NCI-H82 (cell line): Measurements from ENCODE around the gene AGO4.
"Not testable (repeated sequence)": the region's sequence is repeated elsewhere in the genome, so short reads cannot be mapped to it uniquely, and the experiment has no call there.

ENCODE experiments used
- DNase-seq: peaks from one replicate; lab custom pipeline; 2025; lab: John Stamatoyannopoulos, UW

Gene AGO4

DNA sequence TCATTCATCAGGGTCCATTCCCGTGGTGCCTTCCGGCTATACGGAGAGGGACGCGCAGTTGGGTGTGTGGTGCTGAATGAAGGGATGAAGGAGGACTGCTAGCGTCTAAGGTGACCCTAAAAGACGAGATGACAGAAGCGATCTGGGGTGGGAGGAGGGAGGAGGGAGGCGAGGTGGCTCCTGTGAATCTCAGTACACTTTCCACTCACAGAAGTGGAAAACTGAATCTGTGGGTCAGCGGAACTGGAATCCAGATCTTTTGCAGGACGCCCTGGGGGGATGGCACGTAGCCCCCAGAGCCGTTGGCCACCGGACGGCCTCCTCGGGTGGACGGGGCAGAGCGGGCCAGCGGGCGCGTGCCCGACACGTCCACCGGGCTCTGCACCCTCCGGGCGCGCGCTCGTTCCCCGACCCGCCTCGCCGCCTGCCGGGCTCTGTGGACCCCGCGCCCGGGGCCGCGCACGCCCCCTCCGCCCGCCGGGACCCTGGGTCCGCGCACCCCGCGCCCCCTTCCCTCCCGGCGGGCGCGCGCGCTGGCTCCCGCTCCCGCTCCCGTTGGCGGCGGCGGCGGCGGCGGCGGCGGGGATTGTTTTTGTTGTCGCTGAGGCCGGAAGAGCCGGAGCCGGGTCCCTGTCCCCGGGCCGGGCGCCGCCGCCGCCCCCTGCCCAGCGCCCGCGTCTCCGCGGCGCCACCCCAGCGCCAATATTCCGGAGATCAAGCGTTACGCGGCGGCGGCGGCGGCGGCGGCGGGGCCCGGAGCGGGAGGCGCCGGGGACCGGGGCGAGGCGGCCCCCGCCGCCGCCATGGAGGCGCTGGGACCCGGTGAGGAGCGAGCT, at the start of gene AGO4:
Gene AGO4, plus strand, starts transcription at position 403 of the 836 bp plus-strand sequence. Its CDS starts 401 bp downstream, at position 804.
- DNase-seq, result peak; percentile 71

DNA sequence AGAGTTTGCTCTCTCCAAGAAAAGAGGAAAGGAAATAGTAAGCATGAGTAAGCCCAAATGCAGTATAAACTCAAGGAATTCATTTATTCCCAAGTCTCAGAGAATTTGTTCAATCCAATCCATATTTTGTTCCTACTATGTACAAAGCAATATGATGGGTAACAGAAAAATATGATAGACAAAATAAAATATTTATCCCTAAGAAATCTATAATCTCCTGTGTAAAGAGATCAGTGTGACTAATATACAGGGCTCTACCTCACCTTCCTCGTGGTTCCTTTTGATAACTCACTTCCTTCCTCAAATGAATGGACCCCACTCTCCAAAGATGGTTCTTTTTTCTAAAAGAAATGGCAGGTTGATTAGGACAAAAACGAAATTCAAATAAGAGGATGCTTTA, 45.7 kb upstream of the AGO4 start:
- no peak for DNase-seq

DNA sequence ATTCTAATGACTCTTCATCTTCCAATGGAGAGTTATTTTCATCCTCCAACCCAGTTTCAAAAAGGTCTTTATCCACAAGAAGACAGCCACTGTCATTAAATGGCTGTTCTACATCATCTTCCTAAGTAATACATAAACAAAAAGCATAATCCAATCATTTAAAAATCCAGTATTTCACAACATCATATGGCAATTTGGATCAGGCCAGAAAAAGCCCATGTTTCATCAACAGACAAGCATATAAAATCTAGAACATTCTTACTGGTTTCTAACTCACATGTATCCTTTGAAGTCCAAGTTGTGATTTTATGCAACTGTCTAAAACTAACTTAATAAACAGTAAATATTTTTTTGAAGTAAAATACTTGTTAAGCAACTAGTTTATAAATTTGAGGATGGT, 44.6 kb upstream of the AGO4 start:
- DNase-seq, result no peak

DNA sequence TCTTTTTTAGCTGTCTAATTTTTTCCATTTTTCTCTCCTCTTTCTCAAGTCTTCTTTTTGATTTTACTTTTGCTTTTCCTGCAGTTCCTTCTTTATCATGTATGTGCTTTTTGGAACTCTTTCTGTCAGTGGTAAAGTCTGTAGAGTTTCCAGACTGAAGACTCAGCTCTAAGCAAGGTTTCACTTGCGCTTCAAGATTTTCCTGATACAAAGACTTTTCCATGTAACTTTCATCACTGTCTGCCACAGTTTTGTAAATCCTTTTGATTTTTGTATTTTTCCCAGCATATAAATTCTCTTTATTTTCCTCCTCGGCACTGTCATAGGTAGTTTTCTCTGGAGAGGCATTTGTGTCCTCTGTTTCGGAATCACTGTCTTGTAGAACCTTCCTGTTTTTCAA, 43.5 kb upstream of the AGO4 start:
- DNase-seq, result no peak

DNA sequence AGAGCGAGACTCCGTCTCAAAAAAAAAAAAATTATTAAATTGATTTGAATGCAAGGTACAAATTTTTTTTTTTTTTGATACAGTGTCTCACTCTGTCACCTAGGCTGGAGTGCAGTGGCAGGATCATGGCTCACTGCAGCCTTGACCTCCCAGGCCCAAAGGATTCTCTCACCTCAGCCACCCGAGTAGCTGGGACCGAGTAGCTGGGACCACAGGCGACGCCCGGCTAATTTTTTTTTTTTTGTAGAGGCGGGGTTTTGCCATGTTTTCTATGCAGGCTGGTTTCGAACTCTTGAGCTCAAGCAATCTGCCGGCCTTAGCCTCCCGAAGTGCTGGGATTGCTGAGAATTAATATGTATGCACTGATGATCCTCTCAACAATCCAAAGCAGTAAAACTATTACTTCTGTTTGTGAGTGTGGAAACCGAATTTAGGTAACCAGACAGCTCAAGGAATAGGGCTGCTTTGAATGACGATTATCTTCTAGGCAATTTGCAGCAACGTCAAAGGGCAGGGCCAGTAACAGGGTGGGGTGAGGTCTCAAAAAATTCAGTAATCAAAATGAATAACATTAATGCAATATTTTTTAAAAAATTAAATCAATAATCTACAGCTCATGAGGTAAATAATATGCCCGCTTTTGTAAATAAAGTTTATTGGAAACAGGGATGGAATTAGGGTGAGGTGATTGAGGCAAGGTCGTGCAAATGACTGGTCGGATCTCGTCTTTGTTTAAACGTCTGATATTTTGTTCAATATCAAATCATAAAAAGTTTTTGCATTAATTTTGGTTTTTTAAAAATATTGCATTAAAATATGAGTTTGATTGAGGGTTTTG, 39.2 kb upstream of the AGO4 start:
- DNase-seq, result peak; percentile 26

DNA sequence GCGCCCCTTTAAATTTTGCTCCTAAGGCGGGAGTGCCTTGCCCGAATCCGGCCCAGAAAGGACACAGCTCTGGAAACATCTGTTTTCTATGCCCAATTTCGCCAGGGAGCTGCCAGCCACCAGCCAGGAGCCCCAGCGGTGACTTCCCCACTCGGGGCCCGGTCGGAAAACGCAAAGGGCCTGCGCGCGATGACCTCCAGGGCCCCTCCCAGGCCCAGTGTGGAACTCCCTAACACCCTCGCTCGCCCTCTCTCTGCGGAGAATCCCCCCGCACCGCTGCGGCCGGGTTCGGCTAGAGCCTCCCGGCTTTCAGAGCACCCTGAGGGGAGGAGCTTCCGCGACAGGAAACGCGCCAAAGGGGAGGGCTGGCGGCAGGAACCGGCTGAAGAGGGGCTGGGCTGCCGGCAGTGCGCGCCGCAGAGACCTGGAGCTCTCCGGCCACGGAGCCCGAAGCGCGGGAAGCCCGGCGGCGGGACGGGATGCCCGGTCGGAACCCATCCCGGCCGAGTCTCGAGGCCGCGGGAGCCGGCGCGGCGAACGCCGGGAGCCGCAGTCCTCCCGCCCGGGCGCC, 38.5 kb upstream of the AGO4 start:
- peak; percentile 97 for DNase-seq

DNA sequence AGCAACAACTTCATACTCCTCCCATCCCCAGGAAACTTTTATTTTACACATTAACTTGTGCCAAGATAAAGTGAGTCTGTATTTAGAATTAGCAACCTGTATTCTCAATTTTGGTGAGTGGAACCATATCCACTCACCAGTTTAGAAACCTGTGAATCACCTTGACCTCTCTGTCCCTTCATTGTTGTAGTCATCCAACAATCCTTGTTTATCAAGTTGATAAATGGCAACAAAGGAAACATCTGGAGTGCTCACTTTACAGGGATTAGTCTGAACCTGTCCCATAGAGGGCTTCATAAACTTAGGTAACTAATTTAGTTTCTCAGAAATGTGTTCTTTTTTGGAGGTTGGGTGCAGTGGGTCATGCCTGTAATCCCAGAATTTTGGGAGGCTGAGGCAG, 34.1 kb upstream of the AGO4 start:
- no peak for DNase-seq

DNA sequence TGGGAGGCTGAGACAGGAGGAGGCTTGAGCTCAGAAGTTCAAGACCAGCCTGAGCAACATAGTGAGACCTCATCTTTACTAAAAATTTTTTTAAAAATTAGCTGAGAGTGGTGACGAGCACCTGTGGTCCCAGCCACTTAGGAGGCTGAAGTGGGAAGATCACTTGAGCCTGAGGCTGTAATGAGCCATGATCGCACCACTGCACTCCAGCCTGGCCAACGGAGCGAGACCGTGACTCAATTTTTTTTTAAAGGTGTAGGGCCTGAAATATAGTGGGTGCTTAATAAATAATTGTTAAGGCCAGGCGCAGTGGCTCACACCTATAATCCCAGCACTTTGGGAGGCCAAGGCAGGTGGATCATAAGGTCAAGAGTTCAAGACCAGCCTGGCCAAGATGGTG, 31.6 kb upstream of the AGO4 start:
- DNase-seq, result not testable (repeated sequence)

DNA sequence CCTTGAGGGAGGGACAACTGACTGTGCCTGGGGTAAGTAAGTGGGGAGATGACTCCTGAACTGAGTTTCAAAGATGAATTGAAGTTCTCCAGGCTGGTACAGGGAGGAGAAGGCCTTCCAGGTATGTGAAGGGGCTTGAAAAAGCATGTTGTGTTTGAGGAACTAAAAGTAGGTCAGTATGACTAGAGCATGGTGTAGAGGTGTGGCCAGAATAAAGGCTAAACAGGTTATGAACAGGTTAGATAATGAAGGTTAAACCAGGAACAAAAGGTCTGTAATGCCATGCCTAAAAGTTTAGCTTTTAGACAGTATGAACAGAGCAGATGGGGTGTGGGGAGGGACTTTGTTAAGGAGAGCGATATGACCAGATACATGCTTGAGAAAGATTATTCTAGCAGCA, 30.7 kb upstream of the AGO4 start:
- no peak for DNase-seq

DNA sequence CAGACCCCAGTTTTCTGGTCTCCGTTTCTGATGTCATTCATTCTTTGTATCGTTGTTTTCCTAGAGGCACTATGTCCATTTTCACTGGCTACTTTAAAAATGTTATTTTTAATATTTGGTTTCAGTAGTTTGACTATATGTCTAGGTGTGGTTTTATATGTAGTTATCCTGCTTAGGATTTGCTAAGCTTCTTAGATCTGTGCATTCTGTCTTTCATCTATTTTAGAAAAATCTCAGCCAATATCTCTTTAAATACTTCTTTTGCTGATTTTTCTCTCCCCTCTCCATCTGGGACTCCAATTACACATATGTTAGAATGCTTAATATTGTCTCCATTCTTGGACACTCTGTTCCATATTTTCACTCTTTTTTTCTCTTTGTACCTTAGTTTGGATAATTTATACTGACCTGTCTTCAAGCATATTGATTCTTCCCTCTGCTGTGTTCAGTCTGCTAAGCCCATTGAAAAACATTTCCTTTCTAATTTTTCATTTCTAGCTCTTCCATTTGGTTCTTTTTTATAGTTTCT, 24.7 kb upstream of the AGO4 start:
- DNase-seq, result no peak

DNA sequence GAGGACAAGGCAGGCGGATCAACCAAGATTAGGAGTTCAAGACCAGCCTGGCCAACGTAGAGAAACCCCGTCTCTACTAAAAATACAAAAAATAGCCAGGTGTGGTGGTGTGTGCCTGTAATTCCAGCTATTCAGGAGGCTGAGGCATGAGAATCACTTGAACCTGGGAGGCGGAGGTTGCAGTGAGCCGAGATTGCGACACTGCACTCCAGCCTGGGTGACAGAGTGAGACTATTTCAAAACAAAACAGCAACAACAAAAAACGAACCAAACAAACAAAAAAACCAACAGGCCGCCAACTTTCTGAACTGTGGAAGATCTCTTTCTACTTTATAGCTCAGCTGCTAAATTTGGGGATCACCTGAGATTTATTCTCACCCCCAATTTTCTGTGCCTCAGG, 23.5 kb upstream of the AGO4 start:
- DNase-seq, result not testable (repeated sequence)

DNA sequence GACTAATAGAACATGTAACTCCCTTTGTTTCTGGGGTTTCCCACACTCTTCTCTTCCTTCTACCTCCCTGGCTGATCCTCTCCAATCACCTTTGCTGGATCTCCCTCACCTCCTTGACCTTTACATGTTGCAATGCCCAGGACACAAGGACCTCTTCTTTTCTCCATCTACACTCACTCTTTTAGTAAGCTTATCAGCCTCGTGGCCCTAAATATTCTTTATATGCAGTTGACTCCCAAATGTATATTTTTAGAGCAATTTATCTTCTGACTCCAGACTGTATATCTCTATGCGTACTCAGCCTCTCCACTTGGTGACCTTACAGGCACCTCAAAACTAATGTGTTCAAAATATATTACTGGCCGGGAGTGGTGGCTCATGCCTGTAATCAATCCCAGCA, 19.7 kb upstream of the AGO4 start:
- DNase-seq, result no peak

DNA sequence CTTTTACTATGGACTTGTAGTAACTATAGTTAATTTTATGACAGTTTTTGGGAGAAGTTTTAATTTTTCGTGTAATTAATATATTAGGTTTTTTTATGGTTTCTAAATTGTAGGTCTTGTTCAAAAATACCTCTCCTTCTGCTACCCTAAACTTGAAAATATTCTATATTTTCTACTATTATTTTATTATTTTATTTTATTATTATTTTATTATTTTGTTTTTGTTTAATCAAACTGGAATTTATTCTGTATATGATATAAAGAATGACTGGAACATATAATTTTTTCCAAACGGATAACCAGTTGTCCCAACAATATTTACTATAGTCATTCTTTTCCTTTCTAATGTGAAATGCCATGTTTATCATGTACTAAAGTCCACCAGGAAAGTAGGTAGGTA, 17.1 kb upstream of the AGO4 start:
- no peak for DNase-seq

DNA sequence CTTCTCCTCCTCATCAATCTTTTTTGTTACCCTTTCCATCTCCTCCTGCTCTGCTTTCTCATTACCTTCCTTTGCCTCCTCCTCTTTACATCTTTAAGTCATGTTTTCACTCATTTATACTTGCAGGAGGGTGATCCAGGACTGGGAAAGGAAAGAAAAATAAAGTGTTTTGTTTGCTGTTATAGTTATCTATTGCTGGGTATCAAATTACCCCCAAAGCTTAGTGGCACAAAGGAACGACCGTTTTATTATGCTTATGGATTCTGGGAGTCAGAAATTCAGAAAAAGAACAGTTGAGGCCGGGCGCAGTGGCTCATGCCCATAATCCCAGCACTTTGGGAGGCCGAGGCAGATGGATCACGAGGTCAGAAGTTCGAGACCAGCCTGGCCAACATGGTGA, 12.5 kb upstream of the AGO4 start:
- no peak for DNase-seq

DNA sequence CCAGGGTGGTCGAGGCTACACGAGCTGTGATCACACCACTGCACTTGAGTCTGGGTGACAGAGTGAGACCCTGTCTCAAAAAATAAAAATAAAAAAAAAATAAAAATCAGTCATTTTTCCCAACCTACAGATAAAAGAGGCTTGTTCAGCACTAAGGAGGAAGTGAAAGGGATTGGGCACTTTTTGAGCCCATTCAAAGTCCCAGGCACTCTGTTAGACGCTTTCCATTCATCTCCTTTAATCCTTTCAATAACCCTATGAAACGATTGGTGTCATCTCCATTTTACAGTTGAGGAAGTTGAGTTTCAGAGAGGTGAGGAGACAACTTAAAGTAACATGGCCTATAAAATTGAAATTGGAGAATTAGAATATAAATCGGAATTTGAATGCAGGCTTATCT, 10.4 kb upstream of the AGO4 start:
- no peak for DNase-seq

DNA sequence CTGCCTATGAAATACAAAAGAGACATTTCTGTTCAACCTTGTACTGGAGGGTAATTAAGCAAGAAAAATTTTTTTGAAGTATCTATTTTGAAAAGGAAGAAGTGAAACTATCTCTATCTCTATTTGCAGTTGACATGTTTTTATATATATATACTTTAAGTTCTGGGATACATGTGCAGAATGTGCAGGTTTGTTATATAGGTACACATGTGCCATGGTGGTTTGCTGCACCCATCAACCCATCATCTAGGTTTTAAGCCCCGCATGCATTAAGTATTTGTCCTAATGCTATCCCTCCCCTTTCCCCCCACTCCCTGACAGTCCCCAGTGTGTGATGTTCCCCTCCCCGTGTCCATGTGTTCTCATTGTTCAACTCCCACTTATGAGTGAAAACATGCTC, 9.8 kb upstream of the AGO4 start:
- DNase-seq, result not testable (repeated sequence)

DNA sequence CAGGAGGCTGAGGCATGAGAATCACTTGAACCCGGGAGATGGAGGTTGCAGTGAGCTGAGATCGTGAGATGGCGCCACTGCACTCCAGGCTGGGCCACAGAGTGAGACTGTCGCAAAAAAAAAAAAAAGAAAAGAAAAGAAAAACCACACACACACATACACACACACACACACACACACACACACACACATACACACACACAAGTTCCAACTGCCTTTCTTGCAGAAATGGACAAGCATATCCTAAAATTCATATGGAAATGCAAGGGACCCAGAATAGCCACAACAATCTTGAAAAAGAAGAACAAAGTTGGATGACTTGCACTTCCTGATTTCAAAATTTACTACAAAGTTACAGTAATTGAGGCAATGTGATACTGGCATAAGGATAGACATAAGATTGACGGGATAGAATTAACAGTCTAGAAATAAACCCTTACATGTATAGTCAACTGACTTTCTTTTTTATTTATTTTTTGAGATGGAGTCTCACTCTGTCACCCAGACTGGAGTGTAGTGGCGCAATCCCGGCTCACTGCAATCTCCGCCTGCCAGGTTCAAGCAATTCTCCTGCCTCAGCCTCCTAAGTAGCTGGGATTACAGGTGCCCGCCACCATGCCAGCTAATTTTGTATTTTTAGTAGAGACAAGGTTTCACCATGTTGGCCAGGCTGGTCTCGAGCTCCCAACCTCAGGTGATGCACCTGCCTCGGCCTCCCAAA, 7.5 kb upstream of the AGO4 start:
- DNase-seq, result not testable (repeated sequence)

DNA sequence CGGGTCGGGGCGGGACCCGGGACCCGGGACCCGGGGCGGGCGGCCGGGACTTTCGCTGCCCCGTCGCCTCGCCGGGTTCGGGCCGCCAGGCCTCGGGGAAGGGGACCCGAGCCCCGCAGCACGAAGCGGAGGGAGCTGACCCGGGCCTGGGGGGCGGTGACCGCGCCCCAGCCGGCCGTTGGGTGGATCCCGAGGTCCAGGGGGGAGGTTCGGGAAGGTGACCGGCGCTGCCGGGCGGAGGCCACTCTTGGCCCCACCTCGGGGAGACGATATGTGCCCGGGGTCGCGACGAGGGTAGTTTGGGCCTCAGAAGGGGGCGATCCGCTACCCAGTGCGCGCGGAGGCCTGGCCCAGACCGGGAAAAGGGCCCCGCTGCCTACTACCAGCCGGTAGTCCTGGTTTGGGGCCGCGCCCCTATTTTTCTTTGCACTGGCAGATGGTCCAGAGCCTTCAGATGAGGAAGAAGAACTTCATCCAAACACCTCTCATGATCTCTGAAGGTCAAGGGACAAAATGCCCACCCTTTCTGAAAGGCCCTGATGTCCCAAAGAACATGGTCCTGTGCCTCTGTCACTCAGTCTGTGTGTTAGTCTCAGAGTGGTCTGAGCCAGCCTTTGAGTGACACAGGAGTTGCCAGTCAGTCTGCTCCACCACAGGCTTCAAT, 766 bp downstream of the AGO4 start:
- DNase-seq, result peak; percentile 77

DNA sequence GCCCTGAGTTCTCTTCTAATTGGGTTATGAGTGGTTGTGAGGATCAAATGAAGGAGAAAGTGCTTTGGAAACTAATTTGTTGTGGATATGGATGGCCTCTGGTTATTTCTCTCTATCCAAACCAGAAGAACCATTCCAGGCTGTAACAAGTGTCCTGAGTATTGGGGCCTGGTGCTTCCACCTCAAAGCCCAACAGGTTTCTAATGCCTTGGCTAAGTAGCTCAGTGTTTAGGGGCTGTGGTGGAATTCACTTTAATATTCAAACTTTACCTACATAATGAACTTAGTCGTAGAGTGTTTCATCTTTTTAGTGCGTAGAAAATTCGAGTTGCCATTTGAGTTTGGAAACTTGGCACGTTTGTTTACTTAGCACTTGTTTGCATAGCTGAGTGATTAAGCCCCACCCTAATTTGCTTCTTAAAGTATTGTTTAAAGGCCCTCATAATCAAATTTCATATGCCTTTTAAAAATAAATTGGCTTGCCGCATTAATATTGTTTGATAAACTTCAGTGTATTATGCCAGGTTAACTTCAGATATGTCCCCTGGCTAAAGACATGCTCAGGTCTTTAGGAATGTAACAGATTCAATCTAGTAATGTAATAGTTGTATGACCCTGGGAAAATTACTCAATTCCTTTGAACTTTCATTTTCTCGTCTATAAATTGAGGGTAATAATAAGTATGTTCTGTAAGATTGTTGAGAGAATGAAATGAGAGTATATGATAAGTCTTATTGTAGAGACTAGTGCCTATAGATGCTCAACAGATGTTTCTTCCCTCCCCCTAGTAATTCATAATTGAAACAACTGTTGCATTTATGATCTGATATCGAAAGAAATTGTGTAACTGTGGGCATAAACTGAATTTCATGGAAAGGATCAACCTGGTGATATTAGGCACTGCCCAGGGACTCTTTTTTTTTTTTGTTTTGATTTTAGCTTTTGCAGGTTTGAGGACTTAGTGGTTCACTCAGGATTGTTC, 1.6 kb downstream of the AGO4 start:
- no peak for DNase-seq
